Superior temporal gyrus (tissue), 1 donor: Measurements from ENCODE around the gene ECT2L.

ENCODE experiments used
- DNase-seq: peaks from one replicate; pipeline ENCODE4 v3.0.0-alpha.2; 2016; ENCODE audit errors: extremely low spot score

ECT2L gene

DNA sequence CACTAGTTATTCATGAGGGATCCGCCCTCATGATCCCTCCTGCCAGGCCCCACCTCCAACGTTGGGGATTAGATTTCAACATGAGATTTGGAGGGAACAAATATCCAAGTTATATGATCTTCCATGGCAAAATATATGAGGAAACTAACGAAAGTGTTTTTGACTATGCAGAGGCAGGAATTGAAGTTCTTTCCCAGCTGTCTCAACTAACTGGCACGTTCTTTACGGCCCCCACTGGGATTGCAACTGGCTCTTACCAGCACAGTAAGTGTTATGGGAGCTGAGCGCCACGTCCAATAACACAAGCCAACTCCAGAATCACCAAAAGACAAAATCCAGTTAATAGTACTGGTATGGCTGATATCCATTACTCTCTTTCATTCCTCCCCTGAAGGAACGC, 66.6 kb downstream of the ECT2L start:
- DNase-seq: no peak

DNA sequence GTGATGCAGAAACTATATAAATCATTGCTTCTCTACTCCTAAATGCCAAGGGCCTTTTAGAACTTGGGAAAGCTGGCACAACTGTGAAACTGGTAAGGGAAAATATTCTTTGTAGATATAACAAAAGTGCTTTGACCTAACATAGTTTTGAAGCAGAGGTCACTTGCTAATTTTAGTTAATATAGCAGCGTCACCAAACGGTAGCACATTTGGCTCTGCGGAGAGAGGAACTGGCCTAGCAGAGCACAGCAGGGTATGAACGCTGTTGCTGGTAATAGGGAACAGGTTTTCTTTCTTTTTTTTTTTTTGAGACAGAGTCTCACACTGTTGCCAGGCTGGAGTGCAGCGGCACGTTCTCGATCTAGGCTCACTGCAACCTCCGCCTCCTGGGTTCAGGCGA, 67.4 kb downstream of the ECT2L start:
- no peak for DNase-seq

DNA sequence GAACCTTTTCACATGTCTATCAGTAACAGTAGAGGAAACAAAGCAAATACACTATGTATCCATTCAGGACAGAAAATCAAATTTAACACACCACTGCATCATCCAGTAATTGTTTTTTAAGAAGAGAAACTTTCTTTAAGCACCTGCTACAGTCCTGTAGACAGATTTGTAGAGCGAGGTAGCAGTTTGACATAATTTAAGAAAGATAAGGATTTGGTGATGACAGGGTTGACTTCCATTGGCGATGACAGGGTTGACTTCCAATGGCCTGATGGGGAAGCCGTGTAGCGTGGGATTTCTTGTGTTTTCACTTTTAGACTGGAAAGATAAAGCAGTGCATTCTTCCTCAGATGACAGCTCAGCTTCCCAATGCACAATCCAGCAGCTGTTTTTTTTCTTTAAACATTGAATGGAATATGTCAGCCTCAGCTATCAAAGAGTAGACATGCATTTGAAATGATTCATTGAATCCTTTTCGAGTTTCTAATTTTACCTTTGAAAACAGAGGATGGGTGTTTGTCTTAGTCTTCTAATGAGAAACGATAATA, 68.5 kb downstream of the ECT2L start:
- DNase-seq: no peak

DNA sequence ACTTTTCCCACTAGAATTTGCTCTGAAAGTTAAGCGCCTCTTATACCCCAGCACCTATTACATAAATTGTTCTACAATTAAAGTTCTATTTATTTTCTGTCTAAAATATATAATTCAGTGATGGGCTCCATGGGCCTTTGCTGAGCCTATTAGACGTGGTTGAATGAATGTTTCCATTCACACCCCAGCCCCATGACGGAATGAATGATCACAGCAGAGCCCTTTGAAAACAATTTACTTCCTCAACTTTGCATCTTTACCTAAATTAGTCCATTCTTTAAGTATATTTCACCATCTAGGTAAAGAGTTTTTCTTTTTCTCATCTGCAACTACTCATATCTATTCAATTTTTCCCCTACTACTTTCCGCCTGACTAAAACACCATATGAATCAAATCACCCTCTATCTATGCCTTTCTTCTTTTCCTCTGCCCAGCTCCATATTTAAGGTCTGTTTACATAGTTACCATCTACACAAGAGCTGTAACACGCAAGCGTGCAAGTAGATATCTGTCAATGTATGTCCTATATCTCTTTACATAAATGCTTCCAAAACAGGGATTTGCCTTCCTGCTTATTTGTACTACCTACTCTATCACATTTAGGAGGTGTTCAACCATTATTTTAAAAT, 69.7 kb downstream of the ECT2L start:
- no peak for DNase-seq

DNA sequence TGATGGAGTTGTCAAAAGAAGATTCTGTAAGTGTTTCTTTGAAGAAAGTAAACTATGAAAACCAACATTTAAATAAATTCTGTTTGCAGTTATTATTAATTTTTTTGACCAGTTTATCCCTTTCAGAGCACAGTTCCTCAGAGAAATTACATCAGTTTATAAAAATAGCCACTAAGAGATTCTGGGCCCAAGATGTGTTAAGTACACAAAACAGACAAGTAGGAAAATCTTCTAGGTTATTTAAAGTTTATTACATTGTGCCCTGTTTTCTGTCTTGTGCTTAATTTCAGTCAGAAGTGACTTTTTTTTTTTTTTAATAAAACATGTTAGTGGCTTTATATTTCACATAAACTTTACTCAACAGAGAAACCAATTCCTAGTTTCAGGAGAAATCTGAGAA, 72.3 kb downstream of the ECT2L start:
- DNase-seq: no peak

DNA sequence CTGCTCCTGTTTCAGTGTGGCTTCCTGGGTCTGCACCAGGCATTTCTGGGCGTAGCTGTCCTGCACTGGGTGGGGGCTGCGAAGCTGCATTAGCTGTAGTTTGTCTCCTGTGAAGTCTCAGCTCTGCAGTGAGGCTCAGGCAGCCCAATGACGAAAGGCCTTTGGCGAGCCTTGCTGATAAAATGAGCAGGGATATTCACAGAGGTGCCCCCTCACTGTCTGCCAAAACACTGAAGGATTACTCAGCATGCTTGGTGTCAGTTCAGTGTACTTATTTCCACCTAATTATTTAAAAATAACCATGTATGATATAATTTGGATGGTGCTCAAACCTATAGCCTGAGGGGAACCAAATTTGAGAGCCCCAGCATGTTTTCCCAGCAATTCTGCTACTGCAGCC, 73.5 kb downstream of the ECT2L start:
- DNase-seq: no peak

DNA sequence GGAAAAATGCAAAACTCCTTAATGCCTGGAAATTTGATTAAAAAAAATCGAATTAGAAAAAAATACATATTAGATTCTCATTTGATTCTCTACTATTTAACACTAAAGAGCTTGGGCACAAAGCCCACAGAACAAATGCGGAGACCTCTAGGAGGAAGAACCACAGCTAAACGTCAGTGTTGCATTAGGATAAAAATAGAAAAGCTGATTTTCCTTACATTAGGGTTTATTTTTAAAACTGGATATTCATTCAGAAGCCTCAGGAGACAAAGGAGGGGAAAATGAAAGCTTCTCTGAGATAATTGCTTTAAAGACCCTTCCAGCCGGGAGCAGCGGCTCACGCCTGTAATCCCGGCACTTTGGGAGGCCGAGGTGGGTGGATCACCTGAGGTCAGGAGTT, 77.3 kb downstream of the ECT2L start:
- no peak for DNase-seq

DNA sequence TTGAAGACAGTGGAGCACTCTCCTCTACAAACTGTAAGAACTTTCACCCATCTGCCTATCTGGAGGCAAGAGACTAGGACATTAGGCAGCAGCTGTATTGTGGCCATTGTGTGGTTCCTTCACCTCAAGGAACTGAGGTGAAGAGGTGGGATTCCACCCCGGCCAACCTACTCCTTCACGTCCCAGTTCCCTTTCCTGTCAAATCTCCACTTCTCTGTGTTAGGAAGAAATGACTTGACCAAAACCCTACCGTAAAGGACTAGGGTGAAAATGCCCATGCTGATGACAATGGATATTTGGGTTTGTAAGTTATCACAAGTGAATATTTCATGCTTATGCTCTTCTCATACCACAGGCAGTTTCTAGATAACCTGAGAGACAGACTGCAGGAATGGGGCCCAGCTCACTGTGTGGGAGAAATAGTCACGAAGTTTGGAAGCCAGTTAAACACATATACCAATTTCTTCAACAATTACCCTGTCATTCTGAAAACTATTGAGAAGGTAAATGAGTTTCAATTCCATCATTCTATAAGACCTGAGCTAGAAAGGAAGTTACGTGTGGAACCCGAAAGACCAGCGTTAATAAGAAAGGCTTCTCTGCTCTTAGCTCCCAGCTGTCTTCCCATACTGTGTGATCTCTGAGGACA, 86.6 kb downstream of the ECT2L start:
- DNase-seq: no peak

DNA sequence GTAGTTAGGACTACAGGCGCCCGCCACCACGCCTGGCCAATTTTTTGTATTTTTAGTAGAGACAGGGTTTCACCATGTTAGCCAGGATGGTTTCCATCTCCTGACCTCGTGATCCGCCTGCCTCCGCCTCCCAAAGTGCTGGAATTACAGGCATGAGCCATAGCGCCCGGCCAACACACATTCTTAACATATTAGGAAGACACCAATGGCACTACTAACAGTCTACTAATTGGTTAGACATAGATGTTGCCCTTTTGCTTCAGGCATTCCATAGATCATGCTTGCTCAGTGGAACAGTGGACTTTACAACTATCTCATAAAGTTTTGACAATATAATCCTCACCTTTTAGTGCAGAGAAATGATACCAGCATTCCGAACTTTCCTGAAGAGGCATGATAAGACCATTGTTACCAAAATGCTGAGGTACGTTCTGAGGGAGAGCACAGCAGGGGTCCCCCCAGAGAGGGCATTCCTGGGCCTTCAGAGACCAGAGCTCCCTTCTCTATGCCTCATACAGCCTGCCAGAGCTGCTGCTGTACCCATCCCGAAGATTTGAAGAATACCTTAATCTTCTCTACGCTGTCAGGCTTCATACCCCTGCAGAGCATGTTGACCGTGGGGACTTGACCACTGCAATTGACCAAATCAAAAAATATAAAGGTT, 89.4 kb downstream of the ECT2L start:
- DNase-seq: no peak

DNA sequence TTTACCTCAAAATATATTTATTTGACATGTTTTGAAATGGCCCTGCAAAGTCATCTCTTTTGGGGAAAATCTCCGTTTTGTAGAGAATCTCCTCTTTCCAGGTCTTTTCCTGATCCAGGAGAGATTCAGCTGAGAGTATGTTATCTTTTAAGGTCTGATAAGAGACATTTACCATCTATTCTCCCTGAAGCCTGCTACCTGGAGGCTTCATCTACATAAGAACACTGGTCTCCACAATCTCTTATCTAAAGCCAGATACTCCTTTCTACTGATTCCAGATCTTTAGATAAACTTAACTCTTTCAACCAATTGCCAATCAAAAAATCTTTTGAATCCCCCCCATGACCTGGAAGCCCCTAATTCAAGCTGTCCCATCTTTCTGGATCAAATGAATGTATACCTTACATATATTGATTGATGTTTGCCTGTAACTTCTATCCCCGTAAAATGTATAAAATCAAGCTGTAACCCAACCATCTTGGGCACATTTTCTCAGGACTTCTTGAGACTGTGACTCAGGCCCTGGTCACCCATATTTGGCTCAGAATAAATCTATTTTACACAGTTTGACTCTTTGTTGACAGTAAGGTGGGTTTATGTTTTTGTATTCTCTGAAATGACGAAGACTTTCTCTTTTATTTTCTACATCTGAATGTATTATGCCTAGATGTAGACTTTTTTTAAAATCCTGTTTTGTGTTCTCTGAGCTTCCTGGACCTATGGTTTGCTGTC, 95.5 kb downstream of the ECT2L start:
- no peak for DNase-seq

DNA sequence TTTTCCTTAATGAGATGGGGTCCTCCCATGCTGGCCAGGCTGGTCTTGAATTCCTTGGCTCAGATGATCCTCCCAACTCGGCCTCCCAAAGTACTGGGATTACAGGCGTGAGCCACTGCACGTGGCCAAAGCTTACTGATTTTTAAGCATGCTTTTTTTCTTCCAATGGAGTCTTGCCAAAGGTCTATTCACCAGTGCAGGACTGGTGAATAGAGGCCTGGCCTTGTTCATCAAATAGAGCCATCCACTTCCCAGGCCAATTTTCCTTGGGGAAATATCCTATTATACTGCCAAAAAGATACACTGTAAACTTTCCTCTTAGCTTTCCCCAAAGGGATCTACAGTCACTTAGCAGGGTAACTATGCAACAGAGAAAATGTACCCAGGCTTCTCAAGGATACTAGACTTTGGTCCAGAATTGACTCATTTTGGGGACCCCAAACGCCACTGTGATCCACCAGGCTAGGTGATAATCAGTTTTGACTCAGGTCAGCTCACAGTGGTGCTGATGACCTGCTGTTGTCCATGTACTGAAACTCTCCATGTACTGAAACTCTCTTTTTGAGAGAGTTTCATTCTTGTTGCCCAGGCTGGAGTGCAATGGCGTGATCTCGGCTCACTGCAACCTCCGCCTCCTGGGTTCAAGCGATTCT, 100.3 kb downstream of the ECT2L start:
- DNase-seq: no peak

DNA sequence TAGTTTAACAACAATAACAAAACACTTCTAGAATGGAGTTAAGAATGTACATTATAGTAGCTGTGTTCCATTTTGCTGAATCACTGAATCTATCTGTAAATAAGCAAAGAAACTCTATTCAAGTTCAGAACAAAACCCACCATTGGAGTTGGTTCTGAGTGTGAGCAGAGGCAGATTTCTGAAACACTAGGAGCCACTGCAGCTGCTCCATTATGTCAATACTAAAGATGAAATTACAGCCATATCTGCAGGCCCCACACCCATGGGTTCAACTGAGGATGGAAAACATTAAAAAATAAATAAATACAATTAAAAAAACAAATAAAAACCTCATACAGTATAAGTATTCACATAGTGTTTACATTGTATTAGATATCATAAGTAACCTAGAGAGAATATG, 101.1 kb downstream of the ECT2L start:
- no peak for DNase-seq

DNA sequence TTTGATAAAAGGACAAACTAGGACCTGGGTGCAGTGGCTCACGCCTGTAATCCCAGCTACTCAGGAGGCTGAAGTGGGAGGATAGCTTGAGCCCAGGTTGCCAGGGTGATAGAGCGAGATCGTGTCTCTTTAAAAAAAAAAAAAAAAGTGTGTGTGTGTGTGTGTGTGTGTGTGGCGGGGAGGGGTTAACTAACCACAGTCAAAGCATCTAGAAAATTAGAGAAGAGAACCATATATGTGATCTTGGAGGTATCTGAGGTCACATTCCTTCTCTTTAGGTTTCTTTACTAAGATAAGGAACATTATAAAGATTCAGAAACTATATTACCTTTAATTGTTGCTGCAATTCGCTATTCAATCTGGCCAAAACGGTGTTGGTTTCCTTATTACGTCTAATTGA, 111.3 kb downstream of the ECT2L start:
- no peak for DNase-seq

DNA sequence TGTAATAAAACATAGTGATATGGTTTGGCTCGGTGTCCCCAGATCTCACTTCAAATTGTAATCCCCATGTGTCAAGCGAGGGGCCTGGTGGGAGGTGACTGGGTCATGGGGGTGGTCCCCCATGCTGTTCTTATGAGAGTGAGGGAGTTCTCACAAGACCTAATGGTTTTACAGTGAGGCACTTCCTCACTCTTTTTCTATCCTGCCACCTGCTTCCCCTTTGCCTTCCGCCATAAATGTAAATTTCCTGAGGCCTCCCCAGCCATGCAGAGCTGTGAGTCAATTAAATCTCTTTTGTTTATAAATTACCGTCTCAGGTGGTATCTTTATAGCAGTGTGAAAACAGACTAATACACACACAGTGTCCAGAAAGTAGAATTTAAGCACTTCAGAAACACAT, 113.6 kb downstream of the ECT2L start:
- DNase-seq: no peak

DNA sequence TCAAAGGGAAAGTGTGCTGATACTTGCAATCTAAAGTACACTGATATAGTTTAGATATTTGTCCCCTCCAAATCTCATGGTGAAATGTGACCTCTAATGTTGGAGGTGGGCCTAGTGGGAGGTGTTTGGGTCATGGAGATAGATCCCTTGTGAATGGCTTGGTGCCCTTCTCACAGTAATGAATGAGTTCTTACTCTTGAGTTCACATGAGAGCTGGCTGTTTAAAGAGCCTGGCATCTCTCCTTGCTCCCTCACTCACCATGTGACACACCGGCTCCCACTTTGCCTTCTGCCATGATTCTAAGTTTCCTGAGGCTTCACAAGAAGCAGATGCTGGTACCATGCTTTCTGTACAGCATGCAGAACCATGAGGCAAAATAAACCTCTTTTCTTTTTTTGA, 114.1 kb downstream of the ECT2L start:
- DNase-seq: no peak

DNA sequence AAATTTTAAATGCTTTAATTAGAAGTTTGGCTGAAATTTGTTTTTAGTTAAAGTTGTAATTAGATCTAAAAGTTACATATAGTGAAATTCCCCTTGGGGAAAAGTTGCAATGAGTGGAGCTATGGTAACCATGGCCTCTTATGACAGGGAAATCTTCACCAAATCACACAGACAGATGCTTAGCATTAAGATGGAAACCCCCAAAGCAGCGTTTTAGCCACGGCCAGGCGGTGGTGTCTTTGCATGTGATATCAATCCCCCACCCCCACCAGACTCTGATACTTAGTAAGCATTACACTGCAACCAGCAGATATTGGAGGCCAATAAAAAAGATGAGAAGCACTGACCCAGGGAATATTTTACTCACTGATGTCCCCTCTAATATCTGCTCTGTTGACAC, 116.4 kb downstream of the ECT2L start:
- no peak for DNase-seq

DNA sequence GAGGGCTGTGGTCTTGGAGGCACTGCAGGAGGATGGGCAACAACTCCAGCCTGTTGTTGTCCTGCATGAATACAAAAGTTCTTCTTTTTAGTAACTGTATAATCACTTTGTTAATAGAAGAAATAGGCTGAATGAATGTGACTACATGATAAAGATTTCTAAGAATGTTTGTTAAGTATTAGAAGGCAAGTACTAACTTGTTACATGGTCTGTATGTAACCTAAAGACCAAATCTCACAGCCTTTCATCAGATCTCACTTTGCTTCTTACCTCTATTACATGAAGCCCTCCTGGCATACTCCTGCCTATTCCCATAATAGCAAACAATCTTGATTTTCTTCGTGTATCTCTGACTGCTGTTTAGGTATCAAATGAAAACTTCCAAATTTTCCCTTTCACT, 118.8 kb downstream of the ECT2L start:
- DNase-seq: no peak

DNA sequence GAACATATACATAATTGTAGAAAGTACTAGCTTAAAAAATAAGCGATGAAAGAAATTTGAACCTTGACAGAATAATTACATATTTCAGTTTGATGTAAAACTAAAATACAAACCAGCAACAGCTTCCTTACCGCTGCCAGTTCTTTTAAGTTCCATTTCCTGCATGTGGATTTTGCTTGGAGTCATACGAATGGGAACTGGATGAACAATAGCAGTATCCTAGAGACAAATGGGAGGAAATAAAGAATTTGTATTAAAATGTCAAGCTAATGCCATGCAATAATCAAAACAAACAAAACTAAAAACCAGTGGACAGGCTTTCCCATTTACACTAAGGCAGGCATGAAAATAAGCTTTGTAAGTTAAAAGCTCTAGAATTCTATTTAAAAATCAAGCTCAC, 125.0 kb downstream of the ECT2L start:
- DNase-seq: no peak

DNA sequence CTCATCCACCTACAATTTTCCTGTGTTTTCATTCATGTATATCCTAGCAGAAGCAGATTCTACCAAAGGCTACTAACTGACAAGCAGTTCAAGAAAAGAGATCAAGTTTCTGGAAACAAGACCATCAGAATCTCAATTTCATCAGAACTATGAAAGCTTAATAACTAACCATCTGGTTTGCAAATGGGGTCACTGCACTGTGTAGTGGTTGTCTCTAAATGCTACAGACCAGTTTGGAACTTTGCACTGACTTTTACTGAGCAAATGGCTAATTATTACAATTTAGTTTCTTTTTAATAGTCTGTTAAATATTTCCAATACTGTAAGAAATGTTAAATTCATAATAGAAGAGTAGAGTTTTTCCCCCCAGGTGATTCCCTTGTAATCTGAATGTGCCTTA, 127.7 kb downstream of the ECT2L start:
- DNase-seq: no peak

DNA sequence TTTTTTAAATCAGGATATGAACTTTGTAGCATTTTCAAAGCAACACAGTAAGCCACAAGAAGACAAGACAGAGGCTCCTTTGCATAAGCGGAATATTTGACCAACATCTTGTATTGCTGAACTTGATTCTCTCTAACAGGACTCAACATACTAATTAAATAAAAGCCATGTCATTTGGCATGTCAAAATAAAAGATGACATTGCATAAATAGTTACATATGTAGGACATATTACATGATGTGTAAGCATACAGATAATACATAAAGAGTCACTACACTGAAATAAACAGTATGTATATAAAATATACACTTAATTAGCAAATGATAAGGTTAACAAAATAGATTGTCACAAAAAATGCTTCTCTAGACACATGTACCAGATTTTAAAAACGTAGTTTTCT, 129.9 kb downstream of the ECT2L start:
- DNase-seq: no peak

DNA sequence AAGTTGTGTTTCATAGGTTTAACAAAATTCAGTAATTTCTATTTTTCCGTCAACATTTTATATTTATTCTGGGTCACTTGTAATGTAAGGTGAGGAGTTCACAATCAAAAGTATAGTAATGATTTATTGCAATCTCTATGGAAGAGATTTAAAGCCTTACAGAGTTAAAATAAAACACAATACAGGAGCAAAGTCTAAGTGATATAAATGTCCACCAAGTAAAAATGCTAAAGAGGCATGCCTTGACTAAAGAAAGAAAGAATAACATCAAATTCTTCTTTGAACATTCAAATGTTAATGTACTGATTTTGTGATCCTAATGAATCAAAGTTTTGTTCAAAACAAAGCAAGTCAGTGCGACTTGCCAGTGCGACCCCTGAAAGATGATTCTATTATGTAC, 130.7 kb downstream of the ECT2L start:
- DNase-seq: no peak

DNA sequence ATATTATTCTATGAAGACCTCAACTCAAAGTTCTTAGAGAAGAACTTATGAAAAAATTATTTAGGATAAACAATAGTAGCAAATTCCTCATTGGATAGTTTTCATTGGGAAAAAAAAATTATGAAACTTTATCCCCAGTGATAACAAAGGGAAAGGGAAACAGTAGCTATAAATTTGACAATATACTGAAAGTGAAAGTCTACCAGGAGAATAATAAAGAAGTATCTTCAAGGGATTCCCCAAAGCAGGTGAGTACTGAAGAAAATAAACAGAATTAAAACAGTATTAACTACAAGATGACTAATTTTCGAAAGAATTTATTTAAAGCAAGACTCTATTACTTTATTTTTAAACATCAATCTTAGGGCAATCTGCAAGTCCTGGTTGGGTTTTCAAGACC, 135.8 kb downstream of the ECT2L start:
- DNase-seq: no peak
